ENCODE data around the gene PCGF2.

PCGF2 gene

DNA sequence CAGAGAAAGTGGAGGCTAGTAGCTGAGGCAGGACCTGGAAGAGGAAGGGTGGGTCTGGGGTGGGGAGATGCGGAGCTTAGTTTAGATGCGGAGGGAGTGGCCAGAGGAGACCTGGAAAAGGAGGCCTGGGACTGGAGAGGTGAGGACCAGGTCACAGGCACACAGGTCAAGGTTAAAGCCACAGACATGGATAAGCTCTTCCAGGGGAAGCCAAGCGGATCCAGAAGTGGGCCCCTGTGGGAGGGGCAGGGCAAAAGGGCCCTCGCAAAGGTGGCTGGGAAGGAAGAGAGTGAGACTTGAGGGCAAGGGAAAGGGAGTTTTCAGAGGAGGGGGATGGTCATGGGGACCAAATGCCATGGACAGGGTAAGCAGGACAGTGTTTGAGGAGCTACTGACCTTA, 57.0 kb downstream of the PCGF2 start:
- no peaks in the 10 kb centered on the region for H3K36me3 ChIP-seq (ENCODE audit: control insufficient read depth in 5 of 5, insufficient read depth in 5 of 5, low read length in 5 of 5)
- H3K9ac ChIP-seq (ENCODE audit: low read length in 5 of 5) = no peak overlapping the region
- H3K9me3 ChIP-seq (ENCODE audit: control insufficient read depth in 5 of 5, low read length in 5 of 5) = no peaks in the 10 kb centered on the region
- H3K4me1 ChIP-seq (ENCODE audit: control insufficient read depth in 5 of 5, insufficient read depth in 5 of 5, low read length in 5 of 5) = peaks cover 4 to 21% (median 14%) of the 10 kb centered on the region in 5 donors
- H3K27ac ChIP-seq (ENCODE audit: low read depth, low read length) = no peak overlapping the region
- H3K4me3 ChIP-seq (ENCODE audit: low read depth in 1 of 5, low read length in 5 of 5) = no peak overlapping the region
- no peaks in the 10 kb centered on the region for H3K27me3 ChIP-seq (ENCODE audit: control insufficient read depth in 5 of 5, insufficient read depth in 4 of 5, low read length in 5 of 5)

GRCh38 chr17:38690386-38690785, 57.8 kb downstream of the PCGF2 start:
- Histone ChIP-seq H3K27ac (ENCODE audit: low read depth, low read length) (no peak overlapping the region), H3K9ac (ENCODE audit: low read length in 5 of 5) (peak overlapping the region in 1 of 5 donors; percentile 14), H3K36me3 (ENCODE audit: control insufficient read depth in 5 of 5, insufficient read depth in 5 of 5, low read length in 5 of 5) (no peaks in the 10 kb centered on the region), H3K9me3 (ENCODE audit: control insufficient read depth in 5 of 5, low read length in 5 of 5) (no peaks in the 10 kb centered on the region), H3K4me3 (ENCODE audit: low read depth in 1 of 5, low read length in 5 of 5) (no peak overlapping the region), H3K27me3 (ENCODE audit: control insufficient read depth in 5 of 5, insufficient read depth in 4 of 5, low read length in 5 of 5) (no peaks in the 10 kb centered on the region), H3K4me1 (ENCODE audit: control insufficient read depth in 5 of 5, insufficient read depth in 5 of 5, low read length in 5 of 5) (peaks cover 4 to 24% (median 14%) of the 10 kb centered on the region in 5 donors)

DNA sequence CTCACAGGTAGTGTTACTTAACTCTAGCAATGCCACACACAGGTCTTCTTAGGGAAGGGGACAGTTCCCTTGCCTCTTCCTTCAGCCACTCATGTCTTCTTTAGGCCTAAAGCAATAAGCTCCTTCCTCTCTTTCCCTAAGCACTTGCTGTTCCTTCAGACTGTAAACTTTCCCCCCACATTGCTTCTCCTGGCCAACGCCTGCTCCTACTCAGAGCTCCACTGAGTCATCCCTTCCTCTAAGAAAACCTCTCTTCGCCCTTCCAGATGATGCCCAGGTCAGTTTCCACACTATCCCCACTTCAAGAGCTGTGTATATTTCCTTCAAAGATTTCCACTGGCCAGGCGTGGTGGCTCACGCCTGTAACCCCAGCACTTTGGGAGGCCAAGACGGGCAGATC, 60.9 kb downstream of the PCGF2 start:
- H3K27ac ChIP-seq (ENCODE audit: low read depth, low read length) = no peak overlapping the region
- no peaks in the 10 kb centered on the region for H3K36me3 ChIP-seq (ENCODE audit: control insufficient read depth in 5 of 5, insufficient read depth in 5 of 5, low read length in 5 of 5)
- peaks cover 0 to 14% (median 0%) of the 10 kb centered on the region in 5 donors for H3K4me1 ChIP-seq (ENCODE audit: control insufficient read depth in 5 of 5, insufficient read depth in 5 of 5, low read length in 5 of 5)
- no peak overlapping the region for H3K9ac ChIP-seq (ENCODE audit: low read length in 5 of 5)
- no peaks in the 10 kb centered on the region for H3K27me3 ChIP-seq (ENCODE audit: control insufficient read depth in 5 of 5, insufficient read depth in 4 of 5, low read length in 5 of 5)
- H3K4me3 ChIP-seq (ENCODE audit: low read depth in 1 of 5, low read length in 5 of 5) = no peak overlapping the region
- H3K9me3 ChIP-seq (ENCODE audit: control insufficient read depth in 5 of 5, low read length in 5 of 5) = no peaks in the 10 kb centered on the region

DNA sequence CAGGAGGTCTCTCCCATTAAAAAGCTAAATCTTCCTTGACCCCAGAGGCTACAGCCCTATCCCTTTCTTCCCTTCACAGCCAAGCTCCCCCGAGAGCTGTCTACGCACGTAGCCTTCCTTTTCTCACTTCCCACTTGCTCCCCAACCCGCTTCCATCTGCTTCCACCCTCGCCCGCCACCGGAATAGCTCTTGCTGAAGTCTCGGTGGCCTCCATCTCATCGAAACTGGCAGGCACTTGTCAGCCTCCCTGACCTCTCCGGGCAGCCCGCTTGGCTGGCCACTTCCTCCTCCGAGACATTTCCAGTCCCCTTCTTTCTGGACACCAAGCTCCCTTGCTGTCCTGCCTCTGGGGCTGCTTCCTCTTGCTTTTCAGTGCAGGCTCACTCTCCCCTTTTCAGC, 62.6 kb downstream of the PCGF2 start:
- H3K9me3 ChIP-seq (ENCODE audit: control insufficient read depth in 5 of 5, low read length in 5 of 5) = no peaks in the 10 kb centered on the region
- no peaks in the 10 kb centered on the region for H3K36me3 ChIP-seq (ENCODE audit: control insufficient read depth in 5 of 5, insufficient read depth in 5 of 5, low read length in 5 of 5)
- H3K4me1 ChIP-seq (ENCODE audit: control insufficient read depth in 5 of 5, insufficient read depth in 5 of 5, low read length in 5 of 5) = peaks cover 0 to 7% (median 0%) of the 10 kb centered on the region in 5 donors
- H3K4me3 ChIP-seq (ENCODE audit: low read depth in 1 of 5, low read length in 5 of 5) = no peak overlapping the region
- peak overlapping the region in 1 of 5 donors; percentile 24 for H3K9ac ChIP-seq (ENCODE audit: low read length in 5 of 5)
- H3K27me3 ChIP-seq (ENCODE audit: control insufficient read depth in 5 of 5, insufficient read depth in 4 of 5, low read length in 5 of 5) = no peaks in the 10 kb centered on the region
- no peak overlapping the region for H3K27ac ChIP-seq (ENCODE audit: low read depth, low read length)

All from subcutaneous abdominal adipose tissue (tissue), 5 donors.